WERI-Rb-1 (cell line): Measurements from ENCODE around the gene ELF4.

Experiments used
- DNase-seq: peaks from one replicate; pipeline ENCODE4 v3.0.0-alpha.2; 2020
- H3K27ac ChIP-seq: fragments of 250-450 bp; sonication (Bioruptor Pico); 2 replicates; pipeline ENCODE4 v1.5.1; 2020; ENCODE audit warnings: mild to moderate bottlenecking, moderate library complexity
- H3K27me3 ChIP-seq: fragments of 250-450 bp; sonication (Bioruptor Pico); 2 replicates; pipeline ENCODE4 v1.5.1; 2021; ENCODE audit warnings: mild to moderate bottlenecking, low read depth, moderate library complexity; ENCODE audit not compliant: insufficient read depth, severe bottlenecking
- H3K36me3 ChIP-seq: fragments of 250-450 bp; sonication (Bioruptor Pico); 2 replicates; pipeline ENCODE4 v1.5.1; 2020; ENCODE audit warnings: mild to moderate bottlenecking, moderate library complexity
- H3K4me3 ChIP-seq: 2 replicates; pipeline ENCODE4 v1.5.1; 2011; ENCODE audit warnings: low read depth, mild to moderate bottlenecking, control low read depth, low read length
- H3K9me3 ChIP-seq: fragments of 250-450 bp; sonication (Bioruptor Pico); 2 replicates; pipeline ENCODE4 v1.5.1; 2021; ENCODE audit warnings: mild to moderate bottlenecking, moderate library complexity; ENCODE audit not compliant: severe bottlenecking
- CTCF ChIP-seq: IDR thresholded peaks from 2 replicates; pipeline ENCODE4 v1.5.1; 2011; ENCODE audit warnings: low read depth, mild to moderate bottlenecking, control low read depth, inconsistent platforms, low read length

ELF4 gene

GRCh38 chrX:130081421-130082045, 28.8 kb downstream of the ELF4 start:
- peak; percentile 70 for DNase-seq
- peak overlapping the region; percentile 42; the same call in 1 of the 2 replicates for H3K27ac ChIP-seq
- no peaks in the 10 kb centered on the region for H3K9me3 ChIP-seq
- TF ChIP-seq CTCF, result no peak
- H3K36me3 ChIP-seq, result peaks cover 7% of the 10 kb centered on the region
- H3K27me3 ChIP-seq, result peaks cover 11% of the 10 kb centered on the region
- no peak overlapping the region for H3K4me3 ChIP-seq

GRCh38 chrX:130080791-130081367, 29.4 kb downstream of the ELF4 start:
- no peak for DNase-seq
- Histone ChIP-seq H3K27me3 (peaks cover 11% of the 10 kb centered on the region), H3K36me3 (peaks cover 4% of the 10 kb centered on the region), H3K27ac (no peak overlapping the region), H3K9me3 (no peaks in the 10 kb centered on the region), H3K4me3 (no peak overlapping the region)
- TF ChIP-seq CTCF, result no peak

GRCh38 chrX:130079824-130080406, 30.4 kb downstream of the ELF4 start:
- TF ChIP-seq CTCF, result peak; percentile 72
- peak; percentile 70 for DNase-seq
- peaks cover 8% of the 10 kb centered on the region for H3K27me3 ChIP-seq
- H3K27ac ChIP-seq, result no peak overlapping the region
- no peak overlapping the region for H3K4me3 ChIP-seq
- peaks cover 4% of the 10 kb centered on the region for H3K36me3 ChIP-seq
- no peaks in the 10 kb centered on the region for H3K9me3 ChIP-seq

- no peaks in the 10 kb centered on the region for H3K9me3 ChIP-seq
These were observed 34.5 kb downstream of the ELF4 start for GRCh38 chrX:130075777-130076176.

GRCh38 chrX:130072345-130072740, 38.0 kb downstream of the ELF4 start:
- H3K27me3 ChIP-seq, result peaks cover 6% of the 10 kb centered on the region
- H3K27ac ChIP-seq, result no peak overlapping the region
- no peak overlapping the region for H3K4me3 ChIP-seq
- TF ChIP-seq CTCF, result no peak
- H3K36me3 ChIP-seq, result peaks cover 15% of the 10 kb centered on the region
- DNase-seq, result no peak
- no peaks in the 10 kb centered on the region for H3K9me3 ChIP-seq

More at GRCh38 chrX:130075777-130076176, 34.5 kb downstream of the ELF4 start:
- H3K36me3 ChIP-seq, result peaks cover 4% of the 10 kb centered on the region
- peaks cover 13% of the 10 kb centered on the region for H3K27me3 ChIP-seq
- H3K27ac ChIP-seq, result no peak overlapping the region
- DNase-seq, result no peak
- TF ChIP-seq CTCF, result no peak
- H3K4me3 ChIP-seq, result no peak overlapping the region
